ENCODE data around the gene GRIN2C.
"Not testable (repeated sequence)": the region's sequence is repeated elsewhere in the genome, so short reads cannot be mapped to it uniquely, and the experiment has no call there.

GRIN2C gene

DNA sequence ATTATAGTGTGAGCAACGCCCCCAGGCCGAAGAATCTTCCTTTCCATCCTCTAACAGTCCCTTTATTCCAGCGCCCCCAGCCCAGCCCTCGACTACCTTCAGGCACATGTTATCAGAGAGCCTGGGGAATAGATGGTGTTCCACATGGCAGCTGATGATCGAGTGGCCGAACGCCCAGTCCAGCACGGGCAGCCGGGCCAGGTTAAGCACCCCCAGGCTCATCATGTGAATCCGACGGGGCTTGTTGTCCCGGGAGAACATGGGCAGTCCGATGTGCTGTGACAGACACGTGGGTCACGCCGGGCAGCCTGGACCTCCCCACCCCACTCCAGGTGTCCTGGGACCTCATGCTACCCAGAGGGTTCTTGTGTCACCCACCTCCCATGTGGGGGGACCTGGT lies 19.6 kb upstream of the GRIN2C start:
- no peak for DNase-seq (ENCODE audit: low read depth in 2 of 2)

DNA sequence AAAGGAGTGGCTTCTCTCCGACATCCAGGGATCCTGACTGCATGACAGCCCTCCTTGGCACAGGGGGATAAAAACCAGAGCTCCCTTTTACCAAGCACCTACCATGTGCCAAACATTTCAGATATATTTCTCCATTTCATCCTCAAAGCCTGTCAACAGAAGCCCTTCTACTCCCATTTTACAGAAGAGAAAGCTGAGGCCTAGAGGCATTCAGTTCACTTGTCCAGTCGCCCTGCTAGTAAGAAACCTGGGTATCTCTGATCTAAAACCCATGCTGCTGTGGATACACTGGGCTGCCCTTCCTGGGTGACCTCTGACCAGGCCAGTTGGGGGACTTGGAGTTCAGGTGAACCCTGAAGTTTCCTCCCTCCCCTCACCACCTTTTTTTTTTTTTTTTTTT lies 19.0 kb upstream of the GRIN2C start:
- no peak for DNase-seq (ENCODE audit: low read depth in 2 of 2)

DNA sequence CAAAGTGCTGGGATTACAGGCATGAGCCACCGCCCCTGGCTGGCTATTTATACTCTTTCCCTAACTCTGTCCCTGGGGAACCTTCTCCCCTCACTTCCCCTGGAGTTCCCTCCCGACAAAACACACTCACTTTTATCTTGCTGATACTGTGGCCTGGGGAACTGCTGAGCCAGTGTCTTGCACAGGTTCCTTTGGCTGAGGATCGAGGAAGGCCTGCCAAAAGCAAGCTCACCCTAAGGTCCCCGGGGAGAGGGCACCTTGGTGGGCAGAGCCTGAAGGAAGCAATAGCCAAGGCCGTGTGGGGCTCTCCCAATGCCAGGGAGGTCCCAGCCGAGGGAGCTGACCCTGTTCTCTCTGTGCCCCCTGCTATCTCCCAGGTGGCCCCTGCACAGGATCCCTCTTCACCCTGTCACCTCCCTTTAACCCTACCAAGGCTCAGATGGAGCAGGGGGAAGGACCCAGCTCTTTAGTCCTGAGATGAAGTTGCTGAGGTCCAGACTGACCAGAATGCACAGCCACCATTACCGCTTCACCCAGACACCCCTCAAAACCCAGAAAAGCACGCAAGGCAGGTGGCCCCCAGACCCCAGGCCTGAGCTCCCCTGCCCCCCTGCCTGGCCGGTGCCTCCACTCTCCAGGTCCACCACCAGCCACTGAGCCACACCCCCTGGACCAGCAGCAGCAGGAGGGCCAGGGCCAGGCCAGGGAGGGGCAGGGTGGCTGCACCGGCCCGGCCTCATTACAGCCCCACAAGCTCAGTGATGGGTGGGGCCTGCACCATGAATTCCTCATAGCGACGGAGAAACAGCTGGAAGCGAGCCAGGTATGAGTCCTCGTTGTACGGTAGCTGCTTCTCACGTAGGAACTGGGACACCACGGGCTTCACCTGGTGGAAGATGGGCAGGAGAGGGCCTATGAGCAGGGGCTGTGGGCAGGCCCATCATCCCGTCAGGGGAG lies 18.2 kb upstream of the GRIN2C start:
- no peak for DNase-seq (ENCODE audit: low read depth in 2 of 2)

DNA sequence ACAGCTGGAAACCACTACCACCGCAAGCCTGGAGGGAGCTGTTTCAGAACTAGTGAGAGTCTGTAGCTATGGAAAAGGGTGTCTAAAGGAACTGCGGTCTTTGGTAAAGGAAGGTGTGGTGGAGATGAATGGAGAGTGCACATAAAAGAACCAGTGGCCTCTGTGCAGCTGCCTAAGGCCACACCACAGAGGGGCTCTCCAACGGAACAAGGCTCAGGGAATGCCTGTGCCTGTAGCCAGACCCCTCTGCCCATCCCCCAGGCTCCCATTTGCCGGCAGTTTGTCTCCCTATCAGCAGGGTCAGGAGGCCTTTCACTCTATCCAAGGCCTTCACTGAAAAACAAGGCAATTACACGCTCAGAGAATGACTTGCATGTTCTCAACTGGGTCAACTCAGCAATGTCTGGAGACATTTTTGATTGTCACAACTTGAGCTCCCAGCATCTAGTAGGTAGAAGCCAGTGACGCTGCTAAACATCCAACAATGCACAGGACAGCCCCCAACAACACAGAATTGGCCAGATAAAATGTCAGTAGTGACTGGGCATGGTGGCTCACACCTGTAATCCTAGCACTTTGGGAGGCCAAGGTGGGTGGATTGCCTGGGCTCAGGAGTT lies 16.4 kb upstream of the GRIN2C start:
- no peak for DNase-seq (ENCODE audit: low read depth in 2 of 2)

DNA sequence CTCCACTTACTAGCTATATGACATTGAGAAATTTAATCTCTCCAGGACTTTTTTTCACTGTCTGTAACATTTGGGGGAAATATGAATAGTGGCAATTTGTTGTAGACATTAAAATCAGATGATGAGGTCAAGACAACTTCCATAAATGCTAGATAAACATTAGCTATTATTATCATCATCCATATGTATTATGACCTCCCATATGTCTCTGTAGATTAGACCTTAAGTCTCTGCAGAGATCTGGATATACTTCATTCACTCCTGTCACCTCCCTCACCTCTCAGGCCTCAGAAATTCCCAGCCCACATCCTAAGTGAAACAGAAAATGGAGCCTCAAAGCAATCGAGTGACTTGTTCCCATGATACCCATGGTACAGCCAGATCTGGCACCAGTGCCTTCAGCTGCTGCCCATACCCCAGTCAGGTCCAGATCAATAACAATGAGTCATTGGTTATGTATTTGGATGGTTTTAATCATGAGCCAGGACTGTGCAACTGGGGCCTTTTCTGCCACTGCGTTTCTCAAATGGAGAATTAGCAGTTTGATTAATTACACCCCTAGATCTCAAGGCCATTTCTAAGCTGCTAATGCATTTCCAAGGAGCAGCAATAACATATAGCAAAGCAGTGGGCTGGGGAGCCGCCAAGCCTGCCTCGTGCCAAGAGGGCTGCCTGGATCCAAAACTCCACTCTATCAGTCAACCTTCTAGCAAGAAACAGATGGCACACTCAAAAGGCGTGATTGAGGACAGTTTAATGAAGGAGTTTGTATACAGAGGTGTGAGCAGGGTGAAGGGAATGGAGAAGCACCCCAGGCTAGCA lies 15.7 kb upstream of the GRIN2C start:
- DNase-seq (ENCODE audit: low read depth in 2 of 2): no peak

DNA sequence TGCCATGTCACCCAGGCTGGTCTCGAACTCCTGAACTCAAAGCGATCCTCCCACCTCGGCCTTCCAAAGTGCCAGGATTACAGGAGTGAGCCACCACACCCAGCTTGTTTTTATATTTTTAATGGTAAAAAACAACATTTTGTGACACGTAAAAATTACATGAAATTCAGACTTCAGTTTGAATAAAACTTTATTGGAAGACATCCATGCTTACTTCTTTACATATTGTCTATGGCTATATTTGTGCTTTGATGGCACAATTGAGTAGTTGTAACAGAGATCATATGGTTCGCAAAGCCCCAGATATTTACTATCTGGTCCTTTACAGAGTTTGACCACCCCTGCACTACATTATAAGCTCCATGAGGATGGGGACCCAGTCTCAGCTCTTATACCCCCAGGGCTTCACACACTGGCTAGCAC lies 14.9 kb upstream of the GRIN2C start:
- no peak for DNase-seq (ENCODE audit: low read depth in 2 of 2)

DNA sequence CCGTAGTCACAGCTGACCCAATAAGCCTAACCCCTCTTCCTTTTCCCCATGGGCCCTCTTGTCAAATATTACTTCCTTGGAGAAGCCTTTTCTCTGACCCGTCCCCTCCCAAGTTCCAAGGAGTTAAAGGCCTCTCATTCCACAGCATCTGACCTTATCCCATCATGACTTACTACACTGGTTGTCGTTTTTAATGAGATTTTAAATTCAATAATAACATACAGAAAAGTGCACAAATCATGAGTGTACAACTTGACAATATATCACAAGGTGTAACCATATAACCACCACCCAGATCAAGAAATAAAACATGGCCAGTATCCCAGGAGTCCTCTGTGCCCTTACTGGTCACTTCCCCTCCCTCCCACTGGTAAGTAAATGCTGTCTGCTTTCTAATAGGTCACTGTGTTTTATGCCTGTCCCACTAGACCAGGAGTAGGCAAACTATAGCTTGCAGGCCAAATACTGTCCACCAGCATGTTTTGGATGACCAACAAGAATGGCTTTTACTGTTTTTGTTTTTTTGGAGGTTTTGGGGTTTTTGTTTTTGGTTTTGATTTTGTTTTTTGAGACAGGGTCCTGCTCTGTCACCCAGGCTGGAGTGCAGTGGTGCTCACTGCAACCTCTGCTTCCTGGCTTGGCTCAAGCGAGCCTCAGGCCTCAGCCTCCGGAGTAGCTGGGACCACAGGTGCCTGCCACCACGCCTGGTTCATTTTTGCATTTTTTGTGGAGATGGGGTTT lies 14.4 kb upstream of the GRIN2C start:
- no peak for DNase-seq (ENCODE audit: low read depth in 2 of 2)

DNA sequence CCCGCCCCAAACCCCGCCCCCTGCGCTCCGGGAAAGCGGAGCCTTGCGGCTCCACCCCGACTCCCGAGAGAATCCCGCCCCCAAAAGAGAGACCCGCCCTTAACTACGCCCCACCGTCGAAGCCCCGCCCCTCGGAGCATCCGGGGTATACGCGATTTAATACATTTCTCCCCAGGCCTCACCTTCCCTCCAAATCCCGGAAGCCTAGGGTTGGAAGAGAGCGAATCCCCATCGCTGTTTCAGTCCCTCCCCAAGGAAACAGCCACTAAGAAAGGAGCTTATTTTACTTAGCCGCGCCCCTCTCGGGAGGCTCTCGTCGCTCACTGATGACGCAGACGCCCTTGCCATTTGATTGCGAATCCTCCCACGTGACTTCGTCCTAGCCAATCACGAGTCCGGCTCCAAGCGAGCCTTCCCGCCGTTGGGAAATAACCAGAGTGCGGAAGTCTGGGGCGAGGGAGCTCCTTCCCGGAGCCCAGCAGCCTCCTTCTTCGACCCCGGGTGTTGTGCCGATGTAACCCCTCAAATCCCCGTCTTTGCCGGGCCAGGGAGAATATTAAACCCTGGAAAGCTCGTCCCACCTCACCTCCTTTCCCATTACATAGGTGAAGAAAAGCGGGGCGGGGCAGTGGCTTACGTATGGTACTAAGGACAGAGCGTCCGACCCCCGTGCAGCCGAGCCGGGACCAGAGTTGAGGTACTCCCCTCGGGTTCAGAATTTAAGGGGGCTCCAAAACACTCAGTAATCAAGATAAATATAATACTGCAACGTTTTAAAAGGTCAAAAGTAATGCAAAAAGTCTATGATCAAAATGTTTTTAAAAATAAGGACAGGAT lies 13.6 kb upstream of the GRIN2C start:
- DNase-seq (ENCODE audit: low read depth in 2 of 2): peak; percentile 98 to 99

DNA sequence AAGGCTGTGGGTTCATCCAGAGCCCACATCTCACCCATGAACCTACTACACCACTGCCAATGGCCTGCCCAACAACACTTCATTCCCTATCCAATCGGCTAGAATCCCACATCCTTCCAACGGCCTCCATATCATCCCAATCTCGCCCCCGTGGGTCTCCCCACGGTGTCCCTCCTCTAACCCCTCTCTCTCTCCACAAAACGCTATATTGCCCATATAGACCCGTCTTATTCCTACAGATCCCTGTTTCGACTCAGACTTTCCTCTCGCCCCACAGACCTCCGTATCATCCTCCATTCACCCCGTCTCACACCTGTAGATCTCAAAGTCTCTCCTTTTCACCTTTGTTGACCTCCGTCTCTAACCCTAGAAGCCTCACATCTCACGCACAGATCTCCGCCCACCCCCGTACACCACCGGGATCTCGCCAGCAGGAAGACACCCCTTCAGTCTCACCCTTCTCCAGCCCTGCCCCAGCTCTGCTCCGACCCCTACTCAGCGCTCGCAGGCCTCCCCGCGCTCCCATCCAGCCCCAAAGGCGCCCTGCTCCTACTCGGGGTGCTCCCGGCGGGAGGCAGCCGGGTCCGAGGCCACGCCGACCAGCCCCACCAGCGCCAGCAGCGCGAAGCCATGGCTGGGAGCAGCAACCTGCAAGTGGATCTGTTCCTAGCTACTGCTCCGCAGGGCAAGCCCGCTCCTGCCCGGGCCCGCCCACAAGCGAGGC lies 12.8 kb upstream of the GRIN2C start, which contains the start of gene FDXR:
TSS of gene FDXR (minus strand) at position 682 of the 724 bp plus-strand sequence. CDS start at position 632, 50 bp downstream.
- no peak for DNase-seq (ENCODE audit: low read depth in 2 of 2)

DNA sequence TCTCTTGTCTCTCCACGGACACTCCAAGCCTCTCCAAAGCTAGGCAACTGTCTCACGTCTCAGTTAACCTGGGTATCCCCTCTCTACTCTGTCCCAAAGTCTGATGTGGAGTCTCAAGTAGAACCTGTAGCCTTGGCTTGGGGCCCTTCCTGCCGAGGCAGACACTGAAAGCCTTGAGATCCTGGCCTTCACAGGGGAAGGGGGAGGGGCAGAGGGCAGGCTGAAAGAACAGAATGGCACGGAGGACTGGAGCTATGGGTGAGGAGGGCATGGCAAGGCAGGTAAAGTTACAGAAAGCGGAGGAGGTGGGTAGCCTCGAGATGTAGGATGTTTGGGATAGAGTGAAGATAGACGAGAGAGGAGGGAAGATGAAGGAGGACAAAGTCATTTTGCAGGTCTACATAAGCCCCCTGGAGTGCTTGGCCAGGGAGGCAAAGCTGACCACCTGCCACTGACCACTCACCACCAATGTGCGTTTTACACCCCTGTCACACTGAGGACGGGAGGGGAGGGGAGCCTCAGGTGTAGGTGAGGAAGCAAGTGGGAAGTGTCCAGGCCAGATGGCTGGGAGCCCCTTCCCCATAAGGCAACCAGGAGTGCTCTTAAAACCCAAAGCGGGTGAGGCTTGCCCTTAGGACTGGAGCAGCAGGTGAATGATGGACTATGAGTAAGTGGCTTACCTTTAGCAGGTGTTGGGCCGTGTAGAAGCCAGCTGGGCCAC lies 11.8 kb upstream of the GRIN2C start:
- no peak for DNase-seq (ENCODE audit: low read depth in 2 of 2)

DNA sequence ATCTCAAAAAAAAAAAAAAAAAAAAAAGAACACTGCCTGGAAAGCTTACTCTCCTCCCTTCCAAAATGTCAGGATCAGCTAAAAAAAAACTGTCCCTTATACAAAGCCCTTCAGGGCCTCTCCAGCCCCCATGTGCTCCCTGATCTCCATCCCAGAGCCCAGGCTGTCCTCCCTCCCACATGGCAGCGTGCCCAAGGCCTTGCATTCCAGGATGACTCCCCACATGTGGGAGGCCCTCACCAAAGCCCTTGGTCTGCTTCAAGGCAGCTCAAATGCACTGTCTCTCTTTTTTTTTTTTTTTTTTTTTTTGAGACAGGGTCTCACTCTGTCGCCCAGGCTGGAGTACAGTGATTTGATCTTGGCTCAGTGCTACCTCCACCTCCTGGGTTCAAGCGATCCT lies 10.8 kb upstream of the GRIN2C start:
- DNase-seq (ENCODE audit: low read depth in 2 of 2): no peak

DNA sequence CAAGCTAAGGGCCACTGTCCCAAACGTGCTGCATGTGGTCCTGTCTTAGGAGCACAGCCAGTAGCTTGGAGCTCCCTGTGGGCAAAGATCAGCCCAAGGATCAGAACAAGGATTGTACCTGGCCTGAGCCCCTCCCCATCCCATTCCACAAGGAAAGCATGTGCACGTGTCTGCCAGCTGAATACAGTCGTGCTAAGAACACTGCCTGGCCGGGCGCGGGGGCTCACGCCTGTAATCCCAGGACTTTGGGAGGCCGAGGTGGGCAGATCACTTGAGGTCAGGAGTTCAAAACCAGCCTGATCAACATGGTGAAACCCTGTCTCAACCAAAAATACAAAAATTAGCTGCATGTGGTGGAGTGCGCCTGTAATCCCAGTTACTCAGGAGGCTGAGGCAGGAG lies 10.3 kb upstream of the GRIN2C start:
- DNase-seq (ENCODE audit: low read depth in 2 of 2): not testable (repeated sequence)

DNA sequence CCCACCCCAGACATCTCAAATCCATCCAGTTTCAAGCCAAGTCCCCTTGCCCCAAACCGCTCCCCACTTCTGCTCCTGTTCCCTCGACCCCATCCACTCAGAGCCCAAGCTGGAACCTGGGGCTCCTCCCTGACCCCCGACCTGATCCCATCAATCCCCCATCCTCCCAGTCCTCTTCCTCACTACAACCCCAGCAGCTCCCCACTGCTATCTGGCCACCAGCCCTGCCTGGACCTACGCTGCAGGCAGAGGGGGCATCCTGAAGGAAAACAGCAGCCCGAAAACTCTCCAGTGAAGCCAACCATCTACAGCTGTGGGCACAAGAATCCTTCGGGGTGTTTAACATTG lies 9.2 kb upstream of the GRIN2C start:
- no peak for DNase-seq (ENCODE audit: low read depth in 2 of 2)

DNA sequence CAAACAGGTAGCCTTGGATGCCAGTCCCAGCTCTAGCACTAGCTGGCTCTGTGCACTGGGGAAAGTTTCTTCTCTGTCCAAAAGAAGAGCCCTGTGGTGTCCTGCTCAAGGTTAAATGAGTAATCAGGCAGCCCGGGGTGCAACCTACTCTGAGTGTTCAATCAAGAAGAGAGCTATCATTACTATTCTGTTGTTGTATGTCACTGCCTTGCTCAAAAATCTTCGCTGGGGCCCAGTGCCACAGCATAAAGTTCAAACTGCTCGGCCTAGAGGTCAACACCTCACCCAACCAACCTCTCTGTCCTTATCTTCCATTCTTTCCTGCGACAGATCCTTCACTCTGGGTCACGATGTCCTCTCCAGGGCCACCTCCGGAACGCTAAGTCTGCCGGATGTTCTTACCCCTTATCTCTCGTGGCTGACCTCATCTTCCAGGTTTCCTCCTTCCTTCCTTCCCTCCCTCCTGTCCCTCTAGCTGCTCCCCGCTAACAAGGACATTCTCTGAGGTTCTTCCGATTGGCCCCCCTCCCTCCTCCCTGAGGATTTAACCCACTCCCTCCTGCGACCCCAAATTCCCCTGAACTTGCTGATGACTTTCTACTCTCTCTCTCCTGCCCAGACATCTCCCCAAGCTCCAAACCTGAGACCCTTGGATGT lies 8.7 kb upstream of the GRIN2C start:
- no peak for DNase-seq (ENCODE audit: low read depth in 2 of 2)

DNA sequence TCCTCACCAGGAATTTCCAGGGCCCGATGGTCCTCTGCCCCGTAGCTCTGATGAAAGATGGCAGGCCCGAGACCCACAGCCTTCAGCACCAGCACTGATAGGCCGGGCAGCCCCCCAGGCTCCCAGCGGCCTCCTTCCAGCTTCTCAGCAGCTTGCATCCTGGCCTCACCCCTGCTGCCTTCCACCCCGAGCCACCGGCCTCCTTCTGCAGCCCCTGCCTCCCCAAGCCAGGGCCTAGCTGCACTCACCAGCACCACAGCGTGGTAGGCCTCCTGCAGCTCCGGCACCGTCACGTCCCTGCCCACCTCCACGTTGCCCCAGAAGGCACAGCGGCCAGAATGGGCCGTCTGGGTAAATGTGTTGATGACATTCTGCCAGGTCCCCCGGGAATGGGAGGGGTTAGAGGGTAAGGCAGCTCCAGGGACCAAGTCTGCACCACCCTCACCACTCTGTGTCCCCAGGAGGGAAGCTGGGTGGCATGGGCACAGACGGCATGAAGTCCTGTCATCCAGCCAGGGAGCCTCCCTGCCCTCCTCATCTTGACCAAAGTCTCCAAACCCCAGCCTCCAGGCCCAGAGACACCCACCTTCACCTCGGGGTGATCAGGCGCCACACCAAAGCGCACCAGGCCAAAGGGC lies 6.6 kb upstream of the GRIN2C start:
- no peak for DNase-seq (ENCODE audit: low read depth in 2 of 2)

DNA sequence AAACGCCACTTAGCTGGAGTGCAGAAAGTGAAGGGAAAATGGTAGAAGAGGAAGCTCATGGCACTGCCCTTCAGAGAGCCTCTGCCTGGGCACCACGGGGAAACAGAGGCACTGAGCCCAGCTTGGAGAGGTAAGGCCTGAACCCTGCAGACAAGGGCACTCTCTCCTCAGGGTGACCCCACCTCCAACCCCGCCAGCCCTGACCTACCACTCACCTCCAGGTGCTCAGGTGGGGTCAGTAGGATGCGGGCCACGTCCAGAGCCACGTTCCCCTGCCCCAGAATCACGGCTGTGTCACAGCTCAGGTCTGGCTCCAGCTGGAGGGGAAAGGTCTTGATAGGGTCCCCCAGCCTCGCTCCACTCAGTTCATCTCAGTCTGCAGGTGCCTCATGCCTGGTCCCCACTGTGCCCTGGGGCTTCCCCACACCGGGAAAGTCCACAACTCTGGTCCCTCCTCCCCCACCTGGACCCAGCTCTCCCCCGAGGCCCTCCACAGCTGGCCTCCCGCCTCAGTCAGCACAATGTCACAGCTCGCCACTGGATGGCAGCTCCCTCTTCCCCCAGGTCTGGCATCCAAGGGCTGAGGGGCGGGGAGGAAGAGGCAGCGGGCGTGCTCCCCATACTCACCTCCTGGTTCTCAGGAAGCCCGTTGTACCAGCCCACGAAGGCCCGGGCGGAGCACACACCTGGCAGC lies 6.0 kb upstream of the GRIN2C start:
- no peak for DNase-seq (ENCODE audit: low read depth in 2 of 2)

DNA sequence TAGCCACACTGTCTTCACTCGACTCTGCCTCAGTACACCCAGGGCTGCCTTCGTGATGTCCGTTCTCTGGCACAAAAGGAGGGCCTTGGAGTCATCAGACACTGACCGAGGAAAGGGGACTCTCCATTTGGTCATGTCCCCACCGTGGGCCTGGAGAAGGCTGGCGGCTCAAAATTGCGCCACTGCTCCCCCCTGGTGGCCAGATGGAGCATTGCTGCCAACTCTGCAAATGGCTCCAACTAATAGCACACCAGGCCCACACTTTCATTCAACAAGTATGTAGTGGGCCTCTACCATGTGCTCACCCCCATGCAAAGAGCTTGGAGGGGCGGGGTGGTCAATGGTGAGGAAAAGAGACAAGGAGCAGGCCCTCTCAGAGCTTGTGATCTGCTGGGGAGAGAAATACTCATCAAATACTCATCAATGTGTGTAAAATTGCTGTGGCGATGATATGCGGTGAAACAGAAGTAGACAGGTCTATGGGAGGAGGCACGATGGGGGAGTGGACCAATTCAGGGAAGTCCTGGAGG lies 5.2 kb upstream of the GRIN2C start:
- peak; percentile 37 to 55 for DNase-seq (ENCODE audit: low read depth in 2 of 2)
